Stimulated activated CD4-positive, alpha-beta T cell treated with anti-CD3 and anti-CD28 coated beads, TNF-alpha, amount 100 ng/mL, for 48 hours (primary cell): ENCODE results near the gene COL3A1.

ENCODE experiments used
- DNase-seq, 3 donors: peaks; one replicate each; pipeline ENCODE4 v3.0.0-alpha.2; 2020; ENCODE audit warnings: low read depth in 3 of 3

COL3A1 gene

GRCh38 chr2:189015359-189015758 is 41.2 kb downstream of the COL3A1 start:
- no peak for DNase-seq

- no peak for DNase-seq
These were observed 42.2 kb downstream of the COL3A1 start for GRCh38 chr2:189016311-189016861.

GRCh38 chr2:189018631-189019030 is 44.5 kb downstream of the COL3A1 start:
- no peak for DNase-seq

GRCh38 chr2:189020179-189020578 is 46.0 kb downstream of the COL3A1 start:
- no peak for DNase-seq

- DNase-seq = no peak
These were observed 47.9 kb downstream of the COL3A1 start for GRCh38 chr2:189022053-189022481.

GRCh38 chr2:189022492-189022891 is 48.3 kb downstream of the COL3A1 start:
- no peak for DNase-seq

- no peak for DNase-seq
These were observed 50.9 kb downstream of the COL3A1 start for GRCh38 chr2:189024901-189025618.

GRCh38 chr2:189037518-189037917 is 63.3 kb downstream of the COL3A1 start:
- no peak for DNase-seq

- no peak for DNase-seq
These were observed 71.7 kb downstream of the COL3A1 start for GRCh38 chr2:189045836-189046235.

- DNase-seq = no peak
These were observed 72.1 kb downstream of the COL3A1 start for GRCh38 chr2:189046320-189046719.

- no peak for DNase-seq
These were observed 73.2 kb downstream of the COL3A1 start for GRCh38 chr2:189047171-189047888.

GRCh38 chr2:189048189-189048588 is 74.0 kb downstream of the COL3A1 start:
- DNase-seq = no peak

GRCh38 chr2:189049709-189050164 is 75.6 kb downstream of the COL3A1 start:
- no peak for DNase-seq

GRCh38 chr2:189050165-189050712 is 76.1 kb downstream of the COL3A1 start:
- no peak for DNase-seq

- no peak for DNase-seq
These were observed 82.3 kb downstream of the COL3A1 start for GRCh38 chr2:189056200-189057106.

GRCh38 chr2:189057316-189057715 is 83.1 kb downstream of the COL3A1 start:
- DNase-seq = no peak

GRCh38 chr2:189060096-189060642 is 86.0 kb downstream of the COL3A1 start:
- DNase-seq = no peak
